ENCODE results near the gene CYB5R3.

Gene CYB5R3

DNA sequence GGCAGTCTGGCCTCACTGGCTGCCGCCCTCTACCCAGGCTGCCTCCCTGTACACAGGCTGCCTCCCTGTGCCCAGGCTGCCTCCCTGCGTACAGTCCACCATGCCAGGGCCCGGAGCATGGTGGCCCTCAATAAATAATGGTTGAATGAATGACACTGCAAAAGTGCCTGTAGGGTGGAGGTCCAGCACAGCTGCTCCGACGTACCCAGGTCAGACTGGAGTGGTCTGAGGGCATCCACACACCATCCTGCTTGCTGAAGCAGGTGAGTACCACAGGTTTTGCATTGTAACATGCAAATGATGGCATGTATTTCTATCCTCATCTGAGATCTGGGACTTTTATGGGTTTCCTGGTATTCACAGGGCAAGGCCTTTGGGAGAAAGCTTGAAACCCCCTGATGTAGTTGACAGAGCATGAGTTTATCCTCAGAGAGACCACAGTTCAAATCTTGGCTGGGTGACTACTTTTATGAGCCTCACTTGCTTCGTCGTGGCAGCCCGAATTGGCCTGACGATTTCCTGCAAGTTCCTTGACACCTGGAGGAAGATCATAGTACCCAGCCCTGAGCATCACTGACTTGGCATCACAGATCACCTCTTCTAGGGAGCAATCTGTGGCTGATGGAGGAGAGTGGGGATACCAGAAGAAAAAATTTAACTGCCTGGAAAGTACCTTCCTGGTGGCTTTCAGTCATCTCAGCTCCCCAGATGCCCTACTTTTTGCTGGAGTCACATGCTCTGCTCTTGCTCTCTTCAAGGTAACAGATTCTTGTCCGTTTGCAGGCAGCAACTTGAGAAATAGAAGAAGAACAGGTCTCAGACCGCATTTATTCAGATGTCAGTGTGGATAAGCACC lies 16.0 kb upstream of the CYB5R3 start:
- TF ChIP-seq POLR2A (IDR thresholded peaks at IDR 0.05; ENCODE audit: low read depth, low read length), result no peak
- DNase-seq (ENCODE audit: insufficient read length, low spot score) (no peak), FAIRE-seq (no peak)

DNA sequence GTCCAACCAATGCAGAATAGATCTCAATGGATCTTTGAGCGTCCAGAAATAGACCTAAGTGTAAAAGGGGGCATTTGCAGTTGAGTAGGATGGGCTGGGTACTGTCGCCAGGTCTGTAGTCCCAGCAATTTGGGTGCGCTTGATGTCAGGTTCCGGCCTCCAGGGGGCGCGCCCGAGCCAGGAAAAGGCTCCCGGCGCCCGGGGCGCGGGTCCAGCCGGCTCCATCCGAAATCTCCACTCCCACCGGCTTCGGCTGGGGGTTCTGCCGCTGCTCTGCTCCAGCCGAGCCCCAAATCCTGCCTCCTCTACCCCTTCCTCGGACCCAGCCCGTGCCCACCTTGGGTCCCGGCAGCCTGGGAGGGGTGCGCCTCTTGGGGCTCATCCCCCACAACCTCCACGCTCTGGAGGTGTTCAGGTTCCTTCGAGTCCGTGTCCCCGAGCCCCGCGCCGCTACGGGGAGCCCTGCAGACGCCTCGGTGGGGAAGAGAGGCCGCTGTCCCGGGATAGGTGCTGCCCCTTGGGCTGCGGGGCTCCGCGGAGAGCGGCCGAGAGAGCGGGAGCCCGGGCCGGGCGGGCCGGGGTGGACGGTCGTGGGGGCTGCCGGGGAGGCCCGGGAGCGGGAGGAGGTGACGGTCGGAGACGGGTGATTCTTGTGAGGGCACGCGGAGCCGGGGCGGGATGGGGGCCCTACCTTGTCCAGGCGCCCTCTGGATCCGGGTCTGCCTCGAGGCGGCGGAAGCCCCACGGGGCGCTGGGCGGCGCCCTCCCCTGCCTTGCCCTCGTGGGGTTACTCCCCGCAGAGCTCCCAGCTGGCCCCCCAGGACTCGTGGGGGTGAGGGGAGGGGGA lies 13.0 kb upstream of the CYB5R3 start:
- peak; percentile 53 for DNase-seq (ENCODE audit: insufficient read length, low spot score)
- FAIRE-seq, result no peak
- no peak for TF ChIP-seq POLR2A (IDR thresholded peaks at IDR 0.05; ENCODE audit: low read depth, low read length)

DNA sequence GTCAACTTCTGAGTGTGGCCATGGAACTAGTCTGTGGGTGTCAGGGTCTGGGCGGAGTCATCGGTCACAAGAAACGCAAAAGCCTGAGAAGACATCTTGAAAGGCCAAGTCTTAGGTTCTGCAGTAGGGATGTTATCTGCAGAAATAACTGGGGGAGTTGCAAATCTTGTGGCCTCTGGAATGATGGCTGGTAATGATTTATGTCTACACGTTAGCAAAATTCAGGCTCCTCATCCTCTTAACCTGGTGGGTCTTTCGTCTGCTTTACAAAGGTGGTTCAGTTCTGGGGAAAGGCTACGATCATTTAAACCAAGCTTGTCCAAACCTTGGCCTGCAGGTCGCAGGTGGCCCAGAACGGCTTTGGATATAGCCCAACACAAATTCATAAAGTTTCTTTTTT lies 7.4 kb upstream of the CYB5R3 start:
- no peak for TF ChIP-seq POLR2A (IDR thresholded peaks at IDR 0.05; ENCODE audit: low read depth, low read length)
- no peak for DNase-seq (ENCODE audit: insufficient read length, low spot score)
- FAIRE-seq, result no peak

DNA sequence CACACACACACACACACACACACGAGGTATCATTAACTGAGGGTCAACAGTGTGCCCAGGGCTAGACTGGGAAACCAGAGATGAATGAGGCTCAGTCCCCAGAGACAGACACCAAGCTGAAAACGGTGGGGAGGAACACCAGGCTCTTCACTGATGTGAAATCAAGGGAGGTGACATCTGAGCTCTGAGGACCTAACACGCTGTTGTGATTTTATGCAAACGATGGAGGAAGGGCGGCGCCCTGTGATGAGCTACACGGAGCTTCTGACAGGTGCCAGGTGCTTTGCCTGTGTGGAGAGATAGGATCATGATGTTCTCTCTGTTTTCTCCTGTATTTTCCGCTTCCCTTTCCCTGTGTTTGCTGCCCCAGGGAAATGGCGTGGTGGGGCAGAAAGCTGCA lies 6.5 kb upstream of the CYB5R3 start:
- TF ChIP-seq POLR2A (IDR thresholded peaks at IDR 0.05; ENCODE audit: low read depth, low read length), result no peak
- FAIRE-seq (no peak), DNase-seq (ENCODE audit: insufficient read length, low spot score) (no peak)

DNA sequence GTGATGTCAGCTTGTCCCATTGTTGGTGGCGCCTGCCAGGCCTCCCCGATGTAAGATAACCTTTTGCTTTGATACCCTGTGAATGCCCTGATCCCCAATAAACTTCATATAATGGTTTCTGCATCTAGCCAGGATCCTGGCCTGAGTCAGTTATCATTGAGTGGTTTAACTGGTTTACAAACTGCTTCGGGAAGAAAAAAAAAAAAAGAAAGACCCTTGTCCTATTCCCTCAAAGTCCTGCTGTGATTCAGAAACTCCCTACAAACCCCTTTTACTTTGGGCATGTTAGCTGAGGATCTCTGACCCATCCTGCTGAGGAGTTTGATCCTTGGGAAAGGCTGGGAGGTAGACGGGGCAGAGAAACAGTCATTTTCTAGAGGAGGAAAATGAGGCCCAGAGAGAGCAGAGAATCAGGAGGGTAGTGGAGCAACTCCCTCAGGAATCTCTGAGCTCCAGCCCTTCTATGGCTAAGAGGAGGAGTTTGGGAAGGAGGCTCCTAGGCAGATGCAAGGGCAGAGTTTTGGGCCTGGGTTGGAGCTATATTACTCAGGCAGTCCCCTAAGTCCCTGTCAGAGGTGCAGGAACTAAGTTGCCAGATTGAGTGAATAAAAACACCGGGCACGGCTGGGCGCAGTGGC lies 5.4 kb upstream of the CYB5R3 start:
- no peak for DNase-seq (ENCODE audit: insufficient read length, low spot score)
- no peak for FAIRE-seq
- no peak for TF ChIP-seq POLR2A (IDR thresholded peaks at IDR 0.05; ENCODE audit: low read depth, low read length)

DNA sequence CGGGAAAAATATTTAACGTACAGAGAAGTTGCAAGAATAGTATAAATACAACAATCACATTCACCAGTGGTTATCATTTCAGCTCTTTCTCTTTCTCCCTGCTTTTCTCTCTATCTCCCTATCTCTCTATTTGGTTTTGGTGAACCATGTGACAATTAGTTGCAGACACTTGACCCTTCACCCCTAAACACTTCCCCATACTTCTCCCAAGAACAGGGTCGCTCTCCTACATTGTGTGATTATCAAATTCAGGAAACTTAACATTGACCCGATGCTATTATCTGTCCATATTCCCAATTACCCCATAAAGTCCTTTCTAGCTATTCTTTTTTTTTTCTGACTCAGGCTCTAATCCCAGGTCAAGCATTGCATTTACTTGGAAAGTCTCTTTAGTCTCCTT lies 4.8 kb upstream of the CYB5R3 start:
- DNase-seq (ENCODE audit: insufficient read length, low spot score) (no peak), FAIRE-seq (no peak)
- no peak for TF ChIP-seq POLR2A (IDR thresholded peaks at IDR 0.05; ENCODE audit: low read depth, low read length)

DNA sequence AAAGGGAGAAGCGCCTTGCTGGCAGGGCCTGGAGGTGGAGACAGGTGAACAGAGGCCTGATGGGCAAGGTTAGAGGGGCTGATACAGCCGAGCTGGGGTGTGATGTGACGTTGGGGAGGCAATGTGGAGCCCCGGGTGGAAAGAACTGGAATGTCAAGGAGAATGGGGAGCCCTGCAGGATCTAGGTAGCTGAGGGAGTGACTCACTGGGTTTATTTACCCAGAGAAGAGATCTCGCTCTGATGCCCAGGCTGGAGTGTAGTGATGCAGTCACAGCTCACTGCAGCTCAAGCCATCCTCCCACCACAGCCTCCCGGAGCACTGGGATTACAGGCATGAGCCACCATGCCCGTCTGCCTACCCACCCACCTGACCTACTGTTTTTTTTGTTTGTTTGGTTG lies 1.9 kb upstream of the CYB5R3 start:
- FAIRE-seq (no peak), DNase-seq (ENCODE audit: insufficient read length, low spot score) (peak; percentile 75)
- no peak for TF ChIP-seq POLR2A (IDR thresholded peaks at IDR 0.05; ENCODE audit: low read depth, low read length)

DNA sequence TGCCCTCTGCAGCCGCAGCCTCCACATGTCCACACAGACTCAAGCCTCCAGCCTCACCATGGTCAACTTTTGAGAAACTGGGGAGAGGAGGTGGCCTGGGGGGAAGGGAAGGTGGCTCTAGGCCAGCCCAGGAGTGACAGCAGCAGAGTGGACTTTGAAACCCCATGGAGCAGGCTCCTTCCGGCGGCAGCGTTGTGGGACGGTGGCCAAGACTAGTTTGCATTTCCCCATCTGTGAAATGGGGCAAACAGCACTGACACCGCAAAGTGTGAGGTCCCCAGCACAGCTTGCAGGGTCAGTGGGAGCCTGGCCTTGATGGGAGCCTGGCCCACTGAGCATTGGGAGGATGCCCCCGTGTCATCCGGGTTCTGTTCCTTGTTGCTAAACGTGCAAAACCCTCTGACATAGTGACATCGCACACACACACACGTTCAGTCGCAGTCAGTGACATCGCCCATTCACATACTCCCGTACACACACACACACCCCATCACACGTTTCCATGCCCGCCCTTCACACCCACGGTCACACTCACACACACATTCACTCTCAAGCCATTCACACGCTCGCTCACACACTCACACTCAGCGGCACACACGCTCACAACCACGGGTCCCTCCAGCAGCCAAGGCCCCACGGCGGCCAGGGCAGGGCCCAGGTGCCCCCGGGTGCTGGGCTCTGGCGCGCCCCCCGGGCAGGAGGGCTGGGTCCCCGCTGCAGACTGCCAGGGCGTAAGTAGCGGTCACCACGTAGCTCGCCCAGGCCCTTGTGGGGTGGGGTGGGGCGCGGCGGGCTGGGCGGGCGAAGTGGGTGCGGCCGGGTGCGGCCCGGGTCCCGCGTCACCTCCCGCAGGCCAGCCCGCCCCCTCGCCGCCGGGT lies 585 bp downstream of the CYB5R3 start:
- FAIRE-seq (no peak), DNase-seq (ENCODE audit: insufficient read length, low spot score) (peak; percentile 63)
- TF ChIP-seq POLR2A (IDR thresholded peaks at IDR 0.05; ENCODE audit: low read depth, low read length), result 0 out of 2 replicates have a peak, but pooled peaks have one; percentile 7

DNA sequence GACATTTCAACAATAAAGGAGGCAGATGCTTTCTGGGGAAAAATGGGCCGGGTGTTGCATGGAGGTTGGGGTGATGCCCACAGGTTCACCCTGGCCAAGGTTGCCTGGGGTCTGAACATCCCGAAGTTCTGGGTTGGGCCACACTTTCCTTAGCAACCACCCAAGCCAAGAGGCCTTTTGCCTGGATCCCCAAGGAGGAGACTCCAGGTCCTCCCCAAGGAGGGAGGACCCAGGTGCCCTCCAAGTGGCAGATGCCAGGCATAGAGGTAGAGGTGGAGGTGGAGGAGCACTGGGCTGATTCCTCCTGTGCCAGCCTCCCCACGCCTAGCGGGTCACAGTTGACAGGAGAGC lies 1.2 kb downstream of the CYB5R3 start:
- no peak for TF ChIP-seq POLR2A (IDR thresholded peaks at IDR 0.05; ENCODE audit: low read depth, low read length)
- DNase-seq (ENCODE audit: insufficient read length, low spot score), result no peak
- no peak for FAIRE-seq

DNA sequence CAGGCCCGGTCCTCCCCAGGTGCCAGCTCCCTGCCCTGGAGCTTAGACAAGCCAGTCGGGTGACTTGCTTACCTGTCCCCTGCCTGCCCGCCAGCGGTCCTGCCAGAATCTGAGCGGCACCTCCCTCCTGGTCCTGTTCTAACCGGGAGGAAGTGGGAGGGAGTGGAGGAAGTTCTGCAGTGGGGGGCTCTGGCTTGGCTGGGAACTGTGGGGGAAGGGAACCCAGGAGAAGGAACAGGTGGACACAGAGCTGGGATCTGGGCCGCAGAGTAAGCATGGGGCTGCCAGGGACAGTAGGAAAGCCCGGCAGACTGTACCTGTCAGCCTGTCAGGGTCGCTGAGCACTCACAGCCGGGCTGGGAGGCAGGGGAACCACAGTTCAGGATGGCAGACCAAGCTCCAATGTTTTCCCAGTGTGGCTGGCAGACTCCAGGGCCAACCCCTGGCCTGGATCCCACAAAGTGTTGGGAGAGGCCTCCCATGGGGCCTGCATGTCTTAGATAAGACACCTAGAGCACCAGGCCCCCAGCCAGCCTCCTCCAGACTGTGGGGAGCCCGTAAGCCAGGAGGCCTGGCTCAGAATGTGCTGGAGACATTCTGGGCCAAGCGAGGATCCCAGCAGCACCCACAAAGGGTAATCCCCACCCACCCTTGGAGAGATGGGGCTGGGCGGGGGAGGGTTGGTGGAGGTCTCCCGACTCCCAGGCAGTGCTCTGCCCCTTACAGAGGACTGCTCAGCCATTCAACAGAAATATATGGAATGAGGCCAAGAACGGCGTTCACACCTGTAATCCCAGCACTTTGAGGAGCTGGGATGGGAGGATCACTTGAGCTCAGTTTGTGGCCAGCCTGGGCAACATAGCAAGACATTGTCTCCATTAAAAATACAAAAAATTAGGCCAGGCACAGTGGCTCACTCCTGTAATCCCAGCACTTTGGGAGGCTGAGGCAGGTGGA lies 2.3 kb downstream of the CYB5R3 start:
- TF ChIP-seq POLR2A (IDR thresholded peaks at IDR 0.05; ENCODE audit: low read depth, low read length), result no peak
- FAIRE-seq (no peak), DNase-seq (ENCODE audit: insufficient read length, low spot score) (no peak)

DNA sequence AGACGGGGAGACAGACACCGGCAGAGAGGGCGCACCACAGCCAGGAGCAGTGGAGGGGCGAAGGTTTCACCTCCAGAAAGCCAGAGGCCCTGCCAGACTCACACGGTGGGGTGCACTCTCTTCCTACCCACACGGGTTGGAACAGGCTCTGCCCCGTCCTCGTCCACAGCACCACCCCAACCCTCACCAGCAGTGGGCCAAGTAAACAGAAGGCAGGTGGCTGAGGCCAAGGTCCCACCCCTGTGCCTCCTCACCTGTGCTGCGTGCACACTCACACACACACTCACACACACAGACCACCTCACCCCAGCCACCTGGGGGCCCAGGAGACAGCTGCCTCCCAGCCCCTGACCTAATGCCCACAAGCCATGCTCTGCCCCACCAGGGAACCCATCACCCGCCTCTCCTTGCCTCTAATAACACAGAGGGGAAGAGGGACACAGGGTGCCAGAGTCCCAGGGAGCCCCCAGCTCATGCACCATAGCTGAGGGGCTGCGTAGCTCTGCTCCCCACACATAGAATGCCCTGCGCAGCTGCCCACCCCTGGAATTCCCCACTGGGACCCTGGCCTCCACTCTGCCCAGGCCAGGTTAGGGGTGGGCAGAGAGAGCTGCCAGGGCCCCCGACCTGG lies 3.1 kb downstream of the CYB5R3 start:
- no peak for TF ChIP-seq POLR2A (IDR thresholded peaks at IDR 0.05; ENCODE audit: low read depth, low read length)
- FAIRE-seq (no peak), DNase-seq (ENCODE audit: insufficient read length, low spot score) (no peak)

DNA sequence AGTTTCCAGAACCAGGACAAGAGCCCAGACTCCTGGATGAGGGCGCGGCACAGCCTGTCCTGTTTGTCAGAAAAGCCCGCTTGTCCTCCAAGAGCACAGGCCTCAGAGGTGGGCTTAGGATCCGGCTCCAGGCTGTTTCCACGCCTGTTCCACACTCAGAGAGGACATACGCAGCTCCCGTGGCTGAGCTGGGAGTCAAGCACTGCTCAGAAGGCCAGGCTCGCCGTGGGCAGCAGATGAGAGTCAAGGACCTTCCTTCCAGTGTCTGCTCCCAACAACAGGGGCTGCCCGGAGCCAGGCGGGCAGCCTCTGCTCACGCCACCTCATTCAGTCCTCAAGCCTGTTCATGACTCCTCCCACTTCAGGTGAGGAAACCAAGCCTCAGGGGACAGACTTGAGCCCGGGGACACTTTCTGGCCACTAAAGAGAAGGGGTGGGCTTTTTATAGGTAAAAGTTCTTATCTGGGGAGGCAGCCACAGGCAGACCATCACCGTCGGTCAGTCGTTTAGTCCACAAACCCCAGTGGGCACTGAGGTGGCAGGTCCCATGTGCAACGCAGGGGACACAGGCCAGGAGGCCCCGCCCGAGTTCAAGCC lies 3.8 kb downstream of the CYB5R3 start:
- FAIRE-seq (no peak), DNase-seq (ENCODE audit: insufficient read length, low spot score) (no peak)
- no peak for TF ChIP-seq POLR2A (IDR thresholded peaks at IDR 0.05; ENCODE audit: low read depth, low read length)
